Peyer's patch (tissue), 4 donors: ENCODE measurements around the gene OR2T11. TPM values are rescaled to one million over a fixed set of nuclear protein-coding genes. Genes with fewer than 3 reads are reported as not detected.
A peak's percentile ranks its signal among the peaks of the same experiment; 100 is the strongest.

Source experiments
- DNase-seq, 3 donors: peaks; one replicate each; pipeline ENCODE4 v3.0.0-alpha.2; 2017 to 2019
- H3K27ac ChIP-seq, 4 donors: fragments of 200-600 bp; sonication (generic); one replicate each; pipeline ENCODE4 v1.5.1; 2016 to 2019
- H3K27me3 ChIP-seq, 2 donors: fragments of 200-600 bp; sonication (generic); one replicate each; pipeline ENCODE4 v1.5.1; 2019
- H3K36me3 ChIP-seq, 3 donors: fragments of 200-600 bp; sonication (generic); one replicate each; pipeline ENCODE4 v1.5.1; 2016 to 2019
- H3K4me1 ChIP-seq, 4 donors: fragments of 200-600 bp; sonication (generic); one replicate each; pipeline ENCODE4 v1.5.1; 2016 to 2019
- H3K4me3 ChIP-seq, 4 donors: fragments of 200-600 bp; sonication (generic); 1 replicate in 3 of 4; 2 replicates in 1 of 4; pipeline ENCODE4 v1.5.1; 2016 to 2019; ENCODE audit warnings: mild to moderate bottlenecking in 1 of 4
- H3K9me3 ChIP-seq, 4 donors: fragments of 200-600 bp; sonication (generic); one replicate each; pipeline ENCODE4 v1.5.1; 2016 to 2019; ENCODE audit warnings: mild to moderate bottlenecking in 1 of 4
- CTCF ChIP-seq, 6 experiments: fragments of 450-650 bp in 4 of 6; fragments of 200-600 bp in 2 of 6; sonication (generic) in 1 of 6; IDR thresholded peaks; one replicate each; pipeline ENCODE4 v1.5.1; 2017 to 2019; ENCODE audit warnings: antibody characterized with exemption in 6 of 6, mild to moderate bottlenecking in 3 of 6, moderate library complexity in 1 of 6
- POLR2A ChIP-seq, 2 donors: fragments of 450-650 bp; IDR thresholded peaks; one replicate each; pipeline ENCODE4 v1.5.1; 2017; ENCODE audit warnings: antibody characterized with exemption in 2 of 2, mild to moderate bottlenecking in 2 of 2, moderate library complexity in 2 of 2
- total RNA-seq, 4 donors: library from RNA; depleted of rRNA; stranded (reverse); fragments of >200 nt; gene quantifications; one replicate each; pipeline ENCODE4 v1.1.0, GENCODE V29; 2016

The OR2T11 gene
- total RNA-seq, 4 donors from 2014 or later: not detected

GRCh38 chr1:248622570-248623001 lies 12.3 kb downstream of the OR2T11 start:
- H3K27ac ChIP-seq: no peak overlapping the region
- no peak for DNase-seq
- no peak overlapping the region for H3K4me3 ChIP-seq
- H3K36me3 ChIP-seq: no peaks in the 10 kb centered on the region
- no peaks in the 10 kb centered on the region for H3K4me1 ChIP-seq
- H3K27me3 ChIP-seq: no peaks in the 10 kb centered on the region
- peak; percentile 45 to 84 (median 63) for TF ChIP-seq CTCF (IDR thresholded peaks at IDR 0.05)
- TF ChIP-seq POLR2A (IDR thresholded peaks at IDR 0.05): no peak
- H3K9me3 ChIP-seq: no peaks in the 10 kb centered on the region

GRCh38 chr1:248621770-248622169 lies 13.1 kb downstream of the OR2T11 start:
- Histone ChIP-seq H3K4me3 (no peak overlapping the region), H3K9me3 (no peaks in the 10 kb centered on the region), H3K4me1 (no peaks in the 10 kb centered on the region), H3K27ac (no peak overlapping the region), H3K27me3 (no peaks in the 10 kb centered on the region), H3K36me3 (no peaks in the 10 kb centered on the region)
- DNase-seq: no peak
- TF ChIP-seq POLR2A (IDR thresholded peaks at IDR 0.05) (no peak), CTCF (IDR thresholded peaks at IDR 0.05) (no peak)

GRCh38 chr1:248618878-248619277 lies 16.0 kb downstream of the OR2T11 start:
- H3K9me3 ChIP-seq: no peaks in the 10 kb centered on the region
- H3K27me3 ChIP-seq: no peaks in the 10 kb centered on the region
- no peak for TF ChIP-seq POLR2A (IDR thresholded peaks at IDR 0.05)
- TF ChIP-seq CTCF (IDR thresholded peaks at IDR 0.05): peak in 4 of 6 experiments; percentile 47 to 63 (median 62)
- no peaks in the 10 kb centered on the region for H3K36me3 ChIP-seq
- peak; percentile 53 to 87 (median 62) for DNase-seq
- no peak overlapping the region for H3K4me3 ChIP-seq
- H3K4me1 ChIP-seq: no peaks in the 10 kb centered on the region
- no peak overlapping the region for H3K27ac ChIP-seq

- Histone ChIP-seq H3K4me1 (no peaks in the 10 kb centered on the region), H3K36me3 (no peaks in the 10 kb centered on the region), H3K4me3 (no peak overlapping the region), H3K9me3 (no peaks in the 10 kb centered on the region), H3K27me3 (no peaks in the 10 kb centered on the region), H3K27ac (no peak overlapping the region)
- DNase-seq: no peak
- TF ChIP-seq CTCF (IDR thresholded peaks at IDR 0.05) (no peak), POLR2A (IDR thresholded peaks at IDR 0.05) (no peak)
Measured at GRCh38 chr1:248618119-248618518, 16.8 kb downstream of the OR2T11 start.

- TF ChIP-seq POLR2A (IDR thresholded peaks at IDR 0.05): no peak
- no peak for TF ChIP-seq CTCF (IDR thresholded peaks at IDR 0.05)
- H3K4me3 ChIP-seq: no peak overlapping the region
- no peak for DNase-seq
Measured at GRCh38 chr1:248613742-248614141, 21.1 kb downstream of the OR2T11 start.

GRCh38 chr1:248611883-248612414 lies 22.9 kb downstream of the OR2T11 start:
- Histone ChIP-seq H3K27ac (no peak overlapping the region), H3K27me3 (no peaks in the 10 kb centered on the region), H3K9me3 (no peaks in the 10 kb centered on the region), H3K4me3 (no peak overlapping the region), H3K4me1 (no peaks in the 10 kb centered on the region), H3K36me3 (no peaks in the 10 kb centered on the region)
- no peak for DNase-seq
- TF ChIP-seq CTCF (IDR thresholded peaks at IDR 0.05) (no peak), POLR2A (IDR thresholded peaks at IDR 0.05) (no peak)

More at GRCh38 chr1:248613742-248614141, 21.1 kb downstream of the OR2T11 start:
- no peaks in the 10 kb centered on the region for H3K27me3 ChIP-seq
- H3K9me3 ChIP-seq: no peaks in the 10 kb centered on the region
- no peaks in the 10 kb centered on the region for H3K4me1 ChIP-seq
- H3K36me3 ChIP-seq: no peaks in the 10 kb centered on the region
- no peak overlapping the region for H3K27ac ChIP-seq
